HL-60 (cell line): ENCODE data around the gene RASAL2.

Experiments
- DNase-seq, 2 experiments: peaks; one replicate each; pipeline ENCODE4 v3.0.0-alpha.2; 2010 to 2020; ENCODE audit warnings: low read depth in 1 of 2, low spot score in 1 of 2
- H3K27ac ChIP-seq: fragments of 250-450 bp; sonication (Bioruptor Pico); replicated peaks from 2 replicates; pipeline ENCODE4 v1.5.1; 2020; ENCODE audit warnings: mild to moderate bottlenecking, moderate library complexity
- H3K27me3 ChIP-seq: fragments of 250-450 bp; sonication (Bioruptor Pico); 2 replicates; pipeline ENCODE4 v1.5.1; 2021; ENCODE audit warnings: mild to moderate bottlenecking, moderate library complexity; ENCODE audit not compliant: insufficient read depth, poor library complexity, severe bottlenecking
- H3K4me3 ChIP-seq: replicated peaks from 2 replicates; pipeline ENCODE4 v1.5.1; 2011; ENCODE audit warnings: mild to moderate bottlenecking, control low read depth, low read length; ENCODE audit not compliant: insufficient read depth
- GABPA ChIP-seq: IDR thresholded peaks from 2 replicates; pipeline ENCODE4 v1.6.1; 2012; ENCODE audit warnings: low read depth
- POLR2AphosphoS5 ChIP-seq: IDR thresholded peaks from 2 replicates; pipeline ENCODE4 v1.6.1; 2012; ENCODE audit warnings: low read depth
- SPI1 ChIP-seq: IDR thresholded peaks from 2 replicates; pipeline ENCODE4 v1.6.1; 2012; ENCODE audit warnings: low read depth, mild to moderate bottlenecking, borderline replicate concordance
- TF ChIP-seq, protein P1 (sequence below): IDR thresholded peaks from 2 replicates; pipeline ENCODE4 v1.6.1; 2012; ENCODE audit warnings: low read depth; ENCODE audit not compliant: insufficient replicate concordance
- TF ChIP-seq, protein P2 (sequence below): IDR thresholded peaks from one replicate; pipeline ENCODE4 v1.5.1; 2011; ENCODE audit warnings: low read length, control low read depth, inconsistent platforms; ENCODE audit not compliant: insufficient read depth

Gene RASAL2

DNA sequence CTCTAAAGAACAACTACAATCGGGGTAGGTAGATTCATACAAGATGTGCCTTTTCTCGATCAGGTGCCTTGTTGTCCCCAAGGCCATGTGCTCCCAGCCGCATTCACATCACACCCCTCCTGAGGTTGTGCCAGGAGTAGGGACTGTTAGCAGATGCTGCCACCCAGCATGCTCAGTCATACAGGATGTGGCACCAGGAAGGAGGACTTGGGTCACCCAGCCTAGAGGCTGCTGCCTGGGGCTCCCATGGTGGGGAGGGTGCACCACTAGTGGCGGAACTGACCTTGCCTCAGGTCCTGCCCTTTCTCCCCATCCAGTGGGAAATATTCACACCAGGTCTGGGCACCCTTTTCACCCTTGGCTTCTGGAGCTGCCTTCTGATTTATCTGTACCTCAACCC, 427.3 kb downstream of the RASAL2 start:
- H3K27me3 ChIP-seq: no peaks in the 10 kb centered on the region
- no peak overlapping the region for H3K4me3 ChIP-seq
- TF ChIP-seq POLR2AphosphoS5 (no peak), SPI1 (no peak), GABPA (no peak)
- TF ChIP-seq, protein P1, sequence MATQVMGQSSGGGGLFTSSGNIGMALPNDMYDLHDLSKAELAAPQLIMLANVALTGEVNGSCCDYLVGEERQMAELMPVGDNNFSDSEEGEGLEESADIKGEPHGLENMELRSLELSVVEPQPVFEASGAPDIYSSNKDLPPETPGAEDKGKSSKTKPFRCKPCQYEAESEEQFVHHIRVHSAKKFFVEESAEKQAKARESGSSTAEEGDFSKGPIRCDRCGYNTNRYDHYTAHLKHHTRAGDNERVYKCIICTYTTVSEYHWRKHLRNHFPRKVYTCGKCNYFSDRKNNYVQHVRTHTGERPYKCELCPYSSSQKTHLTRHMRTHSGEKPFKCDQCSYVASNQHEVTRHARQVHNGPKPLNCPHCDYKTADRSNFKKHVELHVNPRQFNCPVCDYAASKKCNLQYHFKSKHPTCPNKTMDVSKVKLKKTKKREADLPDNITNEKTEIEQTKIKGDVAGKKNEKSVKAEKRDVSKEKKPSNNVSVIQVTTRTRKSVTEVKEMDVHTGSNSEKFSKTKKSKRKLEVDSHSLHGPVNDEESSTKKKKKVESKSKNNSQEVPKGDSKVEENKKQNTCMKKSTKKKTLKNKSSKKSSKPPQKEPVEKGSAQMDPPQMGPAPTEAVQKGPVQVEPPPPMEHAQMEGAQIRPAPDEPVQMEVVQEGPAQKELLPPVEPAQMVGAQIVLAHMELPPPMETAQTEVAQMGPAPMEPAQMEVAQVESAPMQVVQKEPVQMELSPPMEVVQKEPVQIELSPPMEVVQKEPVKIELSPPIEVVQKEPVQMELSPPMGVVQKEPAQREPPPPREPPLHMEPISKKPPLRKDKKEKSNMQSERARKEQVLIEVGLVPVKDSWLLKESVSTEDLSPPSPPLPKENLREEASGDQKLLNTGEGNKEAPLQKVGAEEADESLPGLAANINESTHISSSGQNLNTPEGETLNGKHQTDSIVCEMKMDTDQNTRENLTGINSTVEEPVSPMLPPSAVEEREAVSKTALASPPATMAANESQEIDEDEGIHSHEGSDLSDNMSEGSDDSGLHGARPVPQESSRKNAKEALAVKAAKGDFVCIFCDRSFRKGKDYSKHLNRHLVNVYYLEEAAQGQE: no peak
- TF ChIP-seq, protein P2, sequence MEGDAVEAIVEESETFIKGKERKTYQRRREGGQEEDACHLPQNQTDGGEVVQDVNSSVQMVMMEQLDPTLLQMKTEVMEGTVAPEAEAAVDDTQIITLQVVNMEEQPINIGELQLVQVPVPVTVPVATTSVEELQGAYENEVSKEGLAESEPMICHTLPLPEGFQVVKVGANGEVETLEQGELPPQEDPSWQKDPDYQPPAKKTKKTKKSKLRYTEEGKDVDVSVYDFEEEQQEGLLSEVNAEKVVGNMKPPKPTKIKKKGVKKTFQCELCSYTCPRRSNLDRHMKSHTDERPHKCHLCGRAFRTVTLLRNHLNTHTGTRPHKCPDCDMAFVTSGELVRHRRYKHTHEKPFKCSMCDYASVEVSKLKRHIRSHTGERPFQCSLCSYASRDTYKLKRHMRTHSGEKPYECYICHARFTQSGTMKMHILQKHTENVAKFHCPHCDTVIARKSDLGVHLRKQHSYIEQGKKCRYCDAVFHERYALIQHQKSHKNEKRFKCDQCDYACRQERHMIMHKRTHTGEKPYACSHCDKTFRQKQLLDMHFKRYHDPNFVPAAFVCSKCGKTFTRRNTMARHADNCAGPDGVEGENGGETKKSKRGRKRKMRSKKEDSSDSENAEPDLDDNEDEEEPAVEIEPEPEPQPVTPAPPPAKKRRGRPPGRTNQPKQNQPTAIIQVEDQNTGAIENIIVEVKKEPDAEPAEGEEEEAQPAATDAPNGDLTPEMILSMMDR: no peak
- no peak overlapping the region for H3K27ac ChIP-seq
- DNase-seq: no peak

DNA sequence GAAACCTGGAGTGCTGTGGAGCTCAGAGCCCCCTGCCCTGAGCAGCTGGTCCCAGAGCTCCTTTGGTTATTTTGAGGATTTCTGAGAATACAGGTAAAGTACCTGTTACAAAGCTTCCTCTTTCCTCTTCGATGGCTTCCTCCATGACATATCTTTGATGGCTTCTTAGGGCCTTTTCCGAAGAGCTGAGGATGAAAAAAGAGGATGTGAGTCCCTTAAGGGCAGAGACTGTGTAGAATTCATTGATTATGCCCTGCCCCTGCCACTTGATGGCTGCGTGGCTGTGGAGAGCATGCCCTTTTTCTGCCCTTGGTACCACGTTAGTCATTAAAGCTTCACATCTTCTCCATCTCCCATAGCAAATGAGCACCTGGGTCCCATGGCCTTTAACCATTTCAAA, 433.2 kb downstream of the RASAL2 start:
- H3K27me3 ChIP-seq: no peaks in the 10 kb centered on the region
- DNase-seq: no peak
- no peak overlapping the region for H3K27ac ChIP-seq
- TF ChIP-seq, protein P1: no peak
- TF ChIP-seq GABPA: no peak
- TF ChIP-seq, protein P2: no peak
- TF ChIP-seq SPI1: no peak
- no peak for TF ChIP-seq POLR2AphosphoS5
- H3K4me3 ChIP-seq: no peak overlapping the region

DNA sequence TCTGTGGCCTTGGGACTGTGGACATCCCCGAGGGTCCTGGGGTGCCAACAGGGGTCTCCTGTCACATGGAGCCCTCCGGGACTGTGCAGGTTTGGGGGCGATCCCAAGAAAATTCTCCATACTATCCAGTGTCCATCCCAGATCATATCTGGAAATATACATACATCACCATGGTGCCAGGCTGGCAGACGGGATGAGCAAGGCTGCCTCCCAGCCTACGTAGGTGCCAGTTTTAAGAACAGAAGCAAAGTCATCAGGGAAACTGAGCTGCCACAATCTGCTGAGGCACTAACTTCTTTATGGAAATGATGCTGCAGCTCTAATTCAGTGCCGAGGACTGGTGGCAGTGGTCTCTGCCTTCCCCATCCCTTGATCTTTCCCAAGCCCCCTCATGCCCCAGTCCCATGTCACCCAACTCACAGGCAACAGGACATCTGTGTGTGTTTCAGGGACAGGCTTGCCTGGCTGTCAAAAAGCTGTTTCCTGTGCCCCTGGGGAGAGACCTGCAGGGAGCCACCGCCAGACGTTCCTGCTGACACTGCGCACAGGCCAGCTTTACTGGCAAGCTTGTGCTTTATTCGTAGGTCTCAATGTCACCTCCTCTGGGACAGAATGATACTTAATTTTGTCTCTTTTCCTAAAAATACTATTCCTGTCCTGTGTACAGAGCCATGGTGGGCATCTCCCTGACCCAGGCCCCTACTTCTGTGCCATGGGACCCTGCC, 434.5 kb downstream of the RASAL2 start:
- Histone ChIP-seq H3K4me3 (no peak overlapping the region), H3K27me3 (no peaks in the 10 kb centered on the region), H3K27ac (no peak overlapping the region)
- no peak for DNase-seq
- TF ChIP-seq SPI1 (no peak), GABPA (no peak), POLR2AphosphoS5 (no peak)
- TF ChIP-seq, protein P2: no peak
- TF ChIP-seq, protein P1: no peak
